ENCODE results near the gene KLHL14. TPM values are rescaled to one million over a fixed set of nuclear protein-coding genes. Genes with fewer than 3 reads are reported as not detected.

KLHL14 gene
- total and polyA plus RNA-seq, 10 of the 15 experiments (the other 5 are each of a cell fraction or from before 2014, with no cell fraction given) = 0.03 to 0.05 TPM; not detected in 8

DNA sequence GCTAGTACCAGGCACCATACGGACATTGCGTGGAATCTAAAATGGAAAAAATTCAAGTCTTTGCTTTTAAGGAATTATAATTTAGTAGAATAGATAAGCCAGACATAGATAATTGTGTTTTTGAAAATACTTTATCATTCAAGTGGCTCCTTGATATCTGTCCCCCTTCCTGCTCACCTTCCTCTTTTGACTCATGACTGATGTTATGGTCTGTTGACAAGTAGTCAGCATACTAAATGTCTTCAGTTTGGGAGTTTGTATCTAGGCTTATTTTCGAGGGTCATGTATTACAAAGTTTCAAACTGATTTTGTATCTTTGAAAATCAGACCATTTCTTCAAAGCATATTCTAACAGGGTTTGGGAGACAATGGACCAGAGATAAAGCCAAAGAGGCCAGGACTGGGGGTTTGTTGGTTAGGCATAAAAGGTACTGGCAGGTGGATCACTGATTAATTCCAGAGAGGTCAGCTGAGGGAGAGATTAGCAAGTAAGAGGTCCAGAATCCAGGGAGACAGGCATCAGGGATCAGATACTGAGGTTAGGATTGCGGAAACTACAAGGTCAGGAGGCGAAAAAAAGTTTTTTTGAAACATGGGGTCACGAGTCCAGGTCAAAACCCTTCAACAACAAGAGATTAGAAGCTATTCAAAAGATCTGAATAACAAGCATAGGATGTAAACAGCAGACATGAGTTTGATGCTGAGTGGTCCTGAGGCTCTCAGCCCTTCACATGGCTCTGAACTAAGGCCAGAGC is 31.5 kb upstream of the KLHL14 start:
- ATAC-seq (0 out of 3 replicates have a peak, but pooled peaks have one; percentile 21), FAIRE-seq (no peak), DNase-seq (ENCODE audit: low read depth, low spot score) (no peak)
- Histone ChIP-seq H3K36me3 (ENCODE audit: control insufficient read depth in 2 of 2, insufficient read depth in 2 of 2, low read length in 1 of 2) (no peaks in the 10 kb centered on the region), H3K79me2 (ENCODE audit: control insufficient read depth, insufficient read depth, low read length) (no peaks in the 10 kb centered on the region), H3K27me3 (replicated peaks in 1 of 2; ENCODE audit: control insufficient read depth in 2 of 2, insufficient read depth in 2 of 2, low read length in 1 of 2) (no peaks in the 10 kb centered on the region), H3K4me1 (ENCODE audit: control insufficient read depth, insufficient read depth, low read length) (peaks cover 5% of the 10 kb centered on the region), H3K9ac (ENCODE audit: control insufficient read depth, insufficient read depth, low read length) (no peak overlapping the region), H2AFZ (ENCODE audit: control insufficient read depth, low read depth, low read length) (no peak overlapping the region), H3K4me3 (no peak overlapping the region), H3K27ac (ENCODE audit: control insufficient read depth, insufficient read depth) (no peak overlapping the region), H3K9me3 (replicated peaks; ENCODE audit: control insufficient read depth, insufficient read depth, low read length) (no peaks in the 10 kb centered on the region), H3K4me2 (ENCODE audit: control insufficient read depth, insufficient read depth) (no peak overlapping the region), H4K20me1 (ENCODE audit: control insufficient read depth, insufficient read depth) (no peaks in the 10 kb centered on the region)
- WGBS (ENCODE audit: insufficient coverage, insufficient replicate concordance, low lambda C conversion rate, missing lambda C conversion rate) = 66% methylated on average over 6 of the region's 6 CpGs
- intact Hi-C loops (cut with micrococcal nuclease; ENCODE audit: unreplicated experiment) (no loop called here), in situ Hi-C loops (cut with MboI) (no loop called here)
- ChIA-PET SMC1A (ENCODE audit: uncharacterized antibody, unreplicated experiment) (no interaction called here), RAD21 (ENCODE audit: unreplicated experiment) (no interaction called here), POLR2A (no interaction called here), CTCF (no interaction called here)
- no TSS peak for BruUV-seq (replicated peaks)
- no peak for TF ChIP-seq CREB1 (IDR thresholded peaks at IDR 0.05; ENCODE audit: low read depth)
- TF ChIP-seq TCF12 (IDR thresholded peaks at IDR 0.05; ENCODE audit: low read depth, low read length) = no peak
- TF ChIP-seq MXI1 (IDR thresholded peaks at IDR 0.05; ENCODE audit: low read depth, low read length) = no peak
- no peak for TF ChIP-seq SMAD5 (IDR thresholded peaks at IDR 0.05; ENCODE audit: low read depth)
- no peak for TF ChIP-seq POLR2AphosphoS2 (IDR thresholded peaks at IDR 0.05; ENCODE audit: low read depth, low read length)
- TF ChIP-seq ZNF274 (IDR thresholded peaks at IDR 0.05; ENCODE audit: insufficient read depth, insufficient read length) = no peak
- TF ChIP-seq SIX5 (IDR thresholded peaks at IDR 0.05; ENCODE audit: low read depth, low read length, severe bottlenecking) = no peak
- no peak for TF ChIP-seq STAT3 (IDR thresholded peaks at IDR 0.05; ENCODE audit: low read depth, low read length)
- TF ChIP-seq SMC3 (IDR thresholded peaks at IDR 0.05; ENCODE audit: borderline replicate concordance, low read length) = no peak
- TF ChIP-seq RBBP5 (conservative IDR thresholded peaks at IDR 0.05) = no peak

Data from GM12878 (cell line).